Measurements from ENCODE around the gene MMP1.

MMP1 gene

GRCh38 chr11:102767800-102768199 lies 30.2 kb downstream of the MMP1 start:
- no peak for TF ChIP-seq CTCF (IDR thresholded peaks at IDR 0.05; ENCODE audit: low read length, missing control alignments)
- no peak overlapping the region for H3K4me3 ChIP-seq (replicated peaks; ENCODE audit: low read depth, low read length)
- no peak for DNase-seq (ENCODE audit: low read depth)

GRCh38 chr11:102763440-102763839 lies 34.5 kb downstream of the MMP1 start:
- TF ChIP-seq CTCF (IDR thresholded peaks at IDR 0.05; ENCODE audit: low read length, missing control alignments) = no peak
- DNase-seq (ENCODE audit: low read depth) = no peak

GRCh38 chr11:102762361-102762767 lies 35.6 kb downstream of the MMP1 start:
- no peak for DNase-seq (ENCODE audit: low read depth)
- H3K4me3 ChIP-seq (replicated peaks; ENCODE audit: low read depth, low read length) = no peak overlapping the region
- TF ChIP-seq CTCF (IDR thresholded peaks at IDR 0.05; ENCODE audit: low read length, missing control alignments) = no peak

More at GRCh38 chr11:102763440-102763839, 34.5 kb downstream of the MMP1 start:
- no peak overlapping the region for H3K4me3 ChIP-seq (replicated peaks; ENCODE audit: low read depth, low read length)

- no peak overlapping the region for H3K4me3 ChIP-seq (replicated peaks; ENCODE audit: low read depth, low read length)
- peak; percentile 42 for DNase-seq (ENCODE audit: low read depth)
- no peak for TF ChIP-seq CTCF (IDR thresholded peaks at IDR 0.05; ENCODE audit: low read length, missing control alignments)
Observed at GRCh38 chr11:102761646-102762238, 36.2 kb downstream of the MMP1 start.

- H3K4me3 ChIP-seq (replicated peaks; ENCODE audit: low read depth, low read length) = no peak overlapping the region
- TF ChIP-seq CTCF (IDR thresholded peaks at IDR 0.05; ENCODE audit: low read length, missing control alignments) = no peak
- DNase-seq (ENCODE audit: low read depth) = peak; percentile 93
Observed at GRCh38 chr11:102760344-102761035, 37.5 kb downstream of the MMP1 start.

GRCh38 chr11:102757823-102758549 lies 40.0 kb downstream of the MMP1 start:
- no peak for TF ChIP-seq CTCF (IDR thresholded peaks at IDR 0.05; ENCODE audit: low read length, missing control alignments)
- H3K4me3 ChIP-seq (replicated peaks; ENCODE audit: low read depth, low read length) = no peak overlapping the region
- DNase-seq (ENCODE audit: low read depth) = peak; percentile 88
